Measurements from ENCODE around the gene SNX13. TPM values are rescaled to one million over a fixed set of nuclear protein-coding genes. Genes with fewer than 3 reads are reported as not detected.
"Not testable (repeated sequence)": the region's sequence is repeated elsewhere in the genome, so short reads cannot be mapped to it uniquely, and the experiment has no call there.

Gene SNX13
- total RNA-seq, 6 experiments from 2014 or later: 17.1 to 22.5 (median 21.0) TPM

DNA sequence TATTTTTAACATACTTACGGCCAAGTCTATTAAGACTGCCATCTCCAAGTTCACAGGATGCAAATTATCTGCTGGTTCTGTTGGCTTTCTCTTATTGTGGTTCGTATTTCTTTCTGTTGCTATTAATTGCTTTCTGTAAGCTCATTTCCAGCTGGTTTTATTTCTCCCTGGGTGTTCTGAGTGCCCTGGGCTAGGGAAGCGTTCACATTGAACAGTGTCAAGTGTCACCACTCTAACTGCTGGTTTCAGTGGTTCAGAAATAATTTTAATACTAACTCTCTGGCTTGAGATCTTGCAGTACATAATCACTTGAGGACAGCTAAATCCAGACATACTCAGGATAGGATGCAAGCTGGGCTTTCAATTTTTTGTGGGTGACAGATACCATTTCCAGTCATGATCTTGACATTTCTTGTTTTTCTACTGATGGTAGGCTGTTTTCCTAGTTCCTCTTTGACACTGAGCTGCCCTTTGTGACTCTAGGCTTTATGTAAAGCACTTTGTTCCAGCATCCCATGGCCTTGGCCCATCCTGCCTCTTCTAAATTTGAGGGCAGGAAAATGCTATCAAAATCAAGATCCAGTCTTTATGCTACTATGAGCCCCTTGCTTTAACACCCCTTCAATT is 117.6 kb downstream of the SNX13 start:
- Histone ChIP-seq H3K9me3 (no peaks in the 10 kb centered on the region), H3K27ac (no peak overlapping the region), H3K4me3 (no peak overlapping the region), H3K4me1 (no peaks in the 10 kb centered on the region), H3K36me3 (peaks cover 0 to 6% (median 0%) of the 10 kb centered on the region in 4 donors), H3K27me3 (no peaks in the 10 kb centered on the region)
- 93% methylated on average over 3 of the region's 3 CpGs for WGBS (ENCODE audit: insufficient coverage, low coverage, low lambda C conversion rate, missing lambda C conversion rate)
- intact Hi-C loops (cut with DNase I): no loop called here
- TF ChIP-seq POLR2A (IDR thresholded peaks at IDR 0.05): no peak
- TF ChIP-seq, protein P1, sequence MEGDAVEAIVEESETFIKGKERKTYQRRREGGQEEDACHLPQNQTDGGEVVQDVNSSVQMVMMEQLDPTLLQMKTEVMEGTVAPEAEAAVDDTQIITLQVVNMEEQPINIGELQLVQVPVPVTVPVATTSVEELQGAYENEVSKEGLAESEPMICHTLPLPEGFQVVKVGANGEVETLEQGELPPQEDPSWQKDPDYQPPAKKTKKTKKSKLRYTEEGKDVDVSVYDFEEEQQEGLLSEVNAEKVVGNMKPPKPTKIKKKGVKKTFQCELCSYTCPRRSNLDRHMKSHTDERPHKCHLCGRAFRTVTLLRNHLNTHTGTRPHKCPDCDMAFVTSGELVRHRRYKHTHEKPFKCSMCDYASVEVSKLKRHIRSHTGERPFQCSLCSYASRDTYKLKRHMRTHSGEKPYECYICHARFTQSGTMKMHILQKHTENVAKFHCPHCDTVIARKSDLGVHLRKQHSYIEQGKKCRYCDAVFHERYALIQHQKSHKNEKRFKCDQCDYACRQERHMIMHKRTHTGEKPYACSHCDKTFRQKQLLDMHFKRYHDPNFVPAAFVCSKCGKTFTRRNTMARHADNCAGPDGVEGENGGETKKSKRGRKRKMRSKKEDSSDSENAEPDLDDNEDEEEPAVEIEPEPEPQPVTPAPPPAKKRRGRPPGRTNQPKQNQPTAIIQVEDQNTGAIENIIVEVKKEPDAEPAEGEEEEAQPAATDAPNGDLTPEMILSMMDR (IDR thresholded peaks at IDR 0.05): no peak
- no peak for ATAC-seq
- DNase-seq: no peak

DNA sequence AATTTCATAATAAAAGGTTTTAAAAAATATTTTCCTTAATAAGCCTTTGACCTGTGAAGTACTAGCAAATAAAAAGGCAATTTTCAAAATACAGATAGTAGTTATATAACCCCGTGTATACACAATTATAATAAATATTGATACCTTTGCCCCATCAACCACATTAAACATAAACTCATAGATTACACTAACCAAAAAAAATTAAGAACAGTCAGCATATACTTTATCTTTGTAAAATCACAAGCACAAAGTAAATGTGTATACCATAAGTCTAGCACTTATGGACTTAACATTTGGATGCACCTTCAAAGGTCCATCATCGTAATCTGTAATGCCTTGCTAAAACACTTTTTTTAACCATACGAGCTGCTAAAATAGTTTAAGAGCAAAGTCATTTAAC is 123.4 kb downstream of the SNX13 start:
- H3K9me3 ChIP-seq: no peaks in the 10 kb centered on the region
- H3K4me3 ChIP-seq: no peak overlapping the region
- H3K27me3 ChIP-seq: no peaks in the 10 kb centered on the region
- ATAC-seq: no peak
- H3K36me3 ChIP-seq: peaks cover 0 to 10% (median 0%) of the 10 kb centered on the region in 4 donors
- DNase-seq: no peak
- H3K4me1 ChIP-seq: peaks cover 0 to 7% (median 0%) of the 10 kb centered on the region in 4 donors
- intact Hi-C loops (cut with DNase I): no loop called here
- TF ChIP-seq POLR2A (IDR thresholded peaks at IDR 0.05): no peak
- TF ChIP-seq, protein P1 (IDR thresholded peaks at IDR 0.05): no peak
- WGBS (ENCODE audit: insufficient coverage, low coverage, low lambda C conversion rate, missing lambda C conversion rate): 79% methylated on average over 3 of the region's 3 CpGs
- no peak overlapping the region for H3K27ac ChIP-seq

DNA sequence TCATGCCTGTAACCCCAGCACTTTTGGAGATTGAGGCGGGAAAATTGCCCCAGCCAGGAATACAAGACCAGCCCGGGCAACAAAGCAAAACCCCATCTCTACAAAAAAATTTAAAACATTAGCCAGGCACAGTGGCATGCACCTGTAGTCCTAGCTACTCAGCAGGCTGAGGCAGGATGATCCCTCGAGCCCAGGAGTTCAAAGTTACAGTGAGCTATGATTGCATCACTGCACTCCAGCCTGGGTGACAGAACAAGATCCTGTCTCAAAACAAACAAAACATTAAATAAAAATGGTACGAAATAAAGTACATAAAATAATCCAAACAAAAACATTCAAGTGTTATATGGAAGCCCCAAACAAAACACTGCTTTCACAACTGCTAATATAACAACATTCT is 125.0 kb downstream of the SNX13 start:
- peak; percentile 34 to 68 (median 55) for DNase-seq
- Histone ChIP-seq H3K36me3 (peaks cover 0 to 10% (median 0%) of the 10 kb centered on the region in 4 donors), H3K27ac (no peak overlapping the region), H3K9me3 (no peaks in the 10 kb centered on the region), H3K27me3 (no peaks in the 10 kb centered on the region), H3K4me3 (no peak overlapping the region), H3K4me1 (peaks cover 0 to 7% (median 0%) of the 10 kb centered on the region in 4 donors)
- TF ChIP-seq, protein P1 (IDR thresholded peaks at IDR 0.05): no peak
- TF ChIP-seq POLR2A (IDR thresholded peaks at IDR 0.05): no peak
- WGBS (ENCODE audit: insufficient coverage, low coverage, low lambda C conversion rate, missing lambda C conversion rate): 25% methylated on average over 4 of the region's 4 CpGs
- ATAC-seq: peak; percentile 89 to 96 (median 94)
- intact Hi-C loops (cut with DNase I): no loop called here

DNA sequence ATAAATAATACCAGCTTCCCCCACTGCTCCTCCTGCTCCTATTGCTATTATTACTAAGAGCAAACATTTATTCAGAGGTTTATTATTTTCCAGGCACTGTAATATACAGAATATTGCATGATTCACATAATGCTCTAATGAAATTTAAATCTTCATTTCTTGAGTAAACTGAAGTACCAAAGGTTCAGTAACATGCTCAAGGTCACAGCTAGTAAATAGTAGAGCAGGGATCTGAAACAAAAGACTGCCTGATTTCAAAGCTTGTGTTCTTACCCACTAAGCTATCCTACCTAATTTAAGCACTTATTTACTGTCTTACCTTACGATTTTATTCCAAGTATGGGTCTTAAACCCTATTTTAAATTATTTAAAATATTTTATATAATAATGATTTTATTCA is 126.2 kb downstream of the SNX13 start:
- H3K27ac ChIP-seq: no peak overlapping the region
- H3K4me1 ChIP-seq: peaks cover 0 to 7% (median 0%) of the 10 kb centered on the region in 4 donors
- no peak for DNase-seq
- peaks cover 0 to 10% (median 0%) of the 10 kb centered on the region in 4 donors for H3K36me3 ChIP-seq
- intact Hi-C loops (cut with DNase I): no loop called here
- H3K9me3 ChIP-seq: no peaks in the 10 kb centered on the region
- TF ChIP-seq POLR2A (IDR thresholded peaks at IDR 0.05): no peak
- TF ChIP-seq, protein P1 (IDR thresholded peaks at IDR 0.05): no peak
- no peak overlapping the region for H3K4me3 ChIP-seq
- 75% methylated on average over 1 of the region's 1 CpG for WGBS (ENCODE audit: insufficient coverage, low coverage, low lambda C conversion rate, missing lambda C conversion rate)
- ATAC-seq: no peak
- no peaks in the 10 kb centered on the region for H3K27me3 ChIP-seq

DNA sequence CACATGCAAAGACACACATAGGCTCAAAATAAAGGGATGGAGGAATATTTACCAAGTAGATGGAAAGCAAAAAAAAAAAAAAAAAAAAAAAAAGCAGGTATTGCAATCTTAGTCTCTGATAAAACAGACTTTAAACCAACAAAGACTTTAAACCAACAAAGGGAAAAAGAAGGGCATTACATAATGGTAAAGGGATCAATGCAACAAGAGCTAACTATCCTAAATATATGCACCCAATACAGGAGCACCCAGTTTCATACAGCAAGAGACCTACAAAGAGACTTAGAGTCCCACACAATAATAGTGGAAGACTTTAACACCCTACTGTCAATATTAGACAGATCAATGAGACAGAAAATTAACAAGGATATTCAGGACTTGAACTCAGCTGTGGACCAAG is 131.1 kb downstream of the SNX13 start:
- H3K9me3 ChIP-seq; H3K4me1 ChIP-seq; ATAC-seq; DNase-seq; H3K4me3 ChIP-seq; H3K27me3 ChIP-seq; intact Hi-C loops (cut with DNase I); H3K27ac ChIP-seq; H3K36me3 ChIP-seq: not testable (repeated sequence)
